ENCODE data around the gene WNT3A.

Gene WNT3A

GRCh38 chr1:228085287-228085951 is 78.6 kb downstream of the WNT3A start:
- TF ChIP-seq CTCF (IDR thresholded peaks at IDR 0.05; ENCODE audit: control extremely low read depth, extremely low read depth, low read depth, missing control alignments), result no peak
- ChIA-PET CTCF (interaction anchor here (1.3 to 1.6 kb wide), 2 partner anchors 14 to 80 kb away, joined by 4 to 10 read pairs; partner anchors contain the start of gene IBA57), POLR2A (interaction anchor here (0.5 kb wide), 1 partner anchor 1359 kb away, joined by 9 read pairs; no protein-coding TSS in a partner anchor)
- no peak for DNase-seq (ENCODE audit: extremely low spot score)

DNA sequence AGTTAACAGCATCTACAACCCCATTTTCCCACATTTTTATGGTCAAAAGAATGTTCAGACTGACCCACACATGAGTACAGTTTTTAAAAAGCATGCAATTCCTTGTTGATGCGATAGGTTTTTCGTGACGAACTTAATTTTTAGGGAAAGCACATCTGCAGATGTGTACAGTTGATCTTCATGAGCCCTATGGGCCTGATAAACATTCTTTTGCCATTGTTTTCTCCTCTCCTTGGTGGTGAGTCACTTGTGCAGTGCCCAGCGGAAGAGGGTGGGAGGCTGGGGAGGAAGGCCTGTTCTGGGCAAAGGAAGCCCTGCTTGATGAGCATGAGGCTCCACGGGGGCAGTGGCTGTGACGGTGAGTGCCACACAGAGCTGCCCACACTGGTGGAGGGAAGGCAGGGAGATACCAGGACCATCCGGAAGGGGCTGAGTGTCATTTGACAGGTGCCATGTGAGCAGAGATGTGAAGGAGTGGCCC is 81.0 kb downstream of the WNT3A start:
- POLR2A ChIA-PET, result no interaction called here
- CTCF ChIA-PET, result interaction anchor here (0.7 to 1.7 kb wide), 3 partner anchors 10 to 77 kb away, joined by 3 to 4 read pairs (median 3); partner anchors contain the start of gene IBA57
- no peak for TF ChIP-seq CTCF (IDR thresholded peaks at IDR 0.05; ENCODE audit: control extremely low read depth, extremely low read depth, low read depth, missing control alignments)
- no peak for DNase-seq (ENCODE audit: extremely low spot score)

GRCh38 chr1:228088586-228089498 is 82.0 kb downstream of the WNT3A start:
- no peak for DNase-seq (ENCODE audit: extremely low spot score)
- TF ChIP-seq CTCF (IDR thresholded peaks at IDR 0.05; ENCODE audit: control extremely low read depth, extremely low read depth, low read depth, missing control alignments), result no peak
- CTCF ChIA-PET, result interaction anchor here (1.7 kb wide), 1 partner anchor 11 kb away, joined by 4 read pairs; no protein-coding TSS in a partner anchor
- POLR2A ChIA-PET, result interaction anchor here (0.7 to 1.3 kb wide), 3 partner anchors 13 to 300 kb away, joined by 3 to 4 read pairs (median 3); no protein-coding TSS in a partner anchor

DNA sequence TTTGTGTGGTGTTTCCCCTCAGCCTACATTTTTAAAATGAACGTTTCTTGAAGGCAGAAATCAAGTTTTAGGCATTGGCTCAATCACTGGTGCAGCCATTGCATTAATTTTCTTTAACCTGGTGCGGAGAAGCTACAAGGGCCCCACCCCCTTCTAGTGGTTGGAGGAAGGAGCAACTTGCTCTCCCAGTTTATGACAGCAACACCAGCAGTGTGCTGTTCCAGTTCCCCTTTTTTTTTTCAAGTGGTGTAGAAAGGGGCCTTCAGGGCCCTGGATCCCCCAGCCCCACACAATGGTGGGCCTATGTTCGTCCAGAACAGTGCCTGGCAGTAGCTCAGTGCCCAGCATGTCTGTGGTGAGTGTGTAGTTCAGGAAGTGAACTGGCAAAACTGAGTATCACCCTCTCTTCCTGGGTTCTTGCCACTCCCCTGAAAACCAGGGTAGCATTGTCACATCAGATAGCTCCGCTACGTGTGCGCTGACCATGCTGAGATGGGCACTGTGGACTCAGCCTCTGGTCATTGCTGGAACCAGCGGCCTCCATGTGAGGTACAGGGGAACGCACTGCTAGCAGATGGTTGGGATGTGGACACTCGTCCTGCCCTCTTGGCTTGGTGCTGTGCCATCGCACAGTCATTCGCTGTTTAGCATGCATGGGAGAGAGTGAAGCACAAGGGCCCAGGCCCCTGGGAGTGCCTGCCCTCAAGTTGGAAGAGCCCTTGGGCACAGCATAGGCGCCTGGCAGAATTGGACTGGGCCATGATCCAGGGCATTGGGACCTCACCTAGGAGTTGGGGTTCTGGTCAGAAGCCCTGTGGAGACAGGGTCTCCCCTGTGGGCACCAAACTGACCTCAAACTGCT is 83.0 kb downstream of the WNT3A start:
- no peak for DNase-seq (ENCODE audit: extremely low spot score)
- ChIA-PET CTCF (interaction anchor here (1.1 to 2.6 kb wide), 4 partner anchors 10 to 85 kb away, joined by 3 to 7 read pairs (median 5); no protein-coding TSS in a partner anchor), POLR2A (interaction anchor here (0.7 to 1.7 kb wide), 3 partner anchors 9 to 301 kb away, joined by 3 to 6 read pairs (median 4); no protein-coding TSS in a partner anchor)
- no peak for TF ChIP-seq CTCF (IDR thresholded peaks at IDR 0.05; ENCODE audit: control extremely low read depth, extremely low read depth, low read depth, missing control alignments)

DNA sequence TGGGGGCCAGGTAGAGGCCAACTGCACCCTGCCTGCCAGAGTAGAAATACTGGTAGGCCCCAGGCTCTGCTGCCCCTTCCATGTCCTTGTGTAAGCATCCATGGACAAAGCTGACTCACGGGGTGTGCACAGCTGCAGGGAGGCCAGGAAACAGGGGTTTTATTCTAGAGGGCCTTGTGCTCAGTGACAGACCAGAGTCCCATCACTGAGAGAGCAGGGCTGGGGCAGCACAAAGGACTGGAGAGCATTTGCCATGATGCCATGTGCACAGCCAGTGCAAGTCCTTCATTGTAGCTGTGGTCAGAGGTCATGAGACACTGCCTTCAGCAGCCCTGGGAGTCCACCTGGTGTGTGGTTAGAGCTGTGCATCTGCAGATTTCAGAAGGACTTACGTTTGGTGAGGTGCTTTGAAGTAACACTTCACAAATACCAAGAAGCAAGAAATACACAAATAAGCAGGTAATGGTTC is 83.8 kb downstream of the WNT3A start:
- TF ChIP-seq CTCF (IDR thresholded peaks at IDR 0.05; ENCODE audit: control extremely low read depth, extremely low read depth, low read depth, missing control alignments), result no peak
- POLR2A ChIA-PET, result interaction anchor here (0.5 to 1.7 kb wide), 5 partner anchors 9 to 76 kb away, joined by 3 to 6 read pairs (median 4); no protein-coding TSS in a partner anchor
- DNase-seq (ENCODE audit: extremely low spot score), result no peak
- CTCF ChIA-PET, result interaction anchor here (0.9 to 2.6 kb wide), 6 partner anchors 9 to 86 kb away, joined by 3 to 7 read pairs (median 4); no protein-coding TSS in a partner anchor

All from GM10248 (cell line).